Smooth muscle cell (in vitro differentiated cells): ENCODE results near the gene SMOC1. TPM values are rescaled to one million over a fixed set of nuclear protein-coding genes. Genes with fewer than 3 reads are reported as not detected.

ENCODE experiments used
- DNase-seq: peaks from one replicate; lab custom pipeline; 2025; ENCODE audit not compliant: unreplicated experiment; lab: John Stamatoyannopoulos, UW
- H2AFZ ChIP-seq: fragments of 200-600 bp; sonication (generic); 2 replicates; pipeline ENCODE4 v1.6.0; 2016; ENCODE audit warnings: antibody characterized with exemption, low read depth, mild to moderate bottlenecking
- H3F3A ChIP-seq: fragments of 200-600 bp; sonication (generic); 2 replicates; pipeline ENCODE4 v1.6.0; 2017; ENCODE audit warnings: antibody characterized with exemption, low read depth
- H3K27ac ChIP-seq: fragments of 200-600 bp; sonication (generic); 2 replicates; pipeline ENCODE4 v1.5.1; 2016; ENCODE audit warnings: low read depth, mild to moderate bottlenecking
- H3K27me3 ChIP-seq: fragments of 200-600 bp; sonication (generic); 2 replicates; pipeline ENCODE4 v1.6.1; 2016; ENCODE audit warnings: low read depth, mild to moderate bottlenecking
- H3K36me3 ChIP-seq: fragments of 200-600 bp; sonication (generic); 2 replicates; pipeline ENCODE4 v1.5.1; 2016; ENCODE audit warnings: low read depth
- H3K4me1 ChIP-seq: fragments of 200-600 bp; sonication (generic); 2 replicates; pipeline ENCODE4 v1.5.1; 2016; ENCODE audit warnings: low read depth
- H3K4me2 ChIP-seq: fragments of 200-600 bp; sonication (generic); 2 replicates; pipeline ENCODE4 v1.6.0; 2016; ENCODE audit warnings: mild to moderate bottlenecking
- H3K4me3 ChIP-seq: fragments of 200-600 bp; sonication (generic); 2 replicates; pipeline ENCODE4 v1.5.1; 2016; ENCODE audit warnings: mild to moderate bottlenecking
- H3K79me2 ChIP-seq: fragments of 200-600 bp; sonication (generic); 2 replicates; pipeline ENCODE4 v1.6.0; 2016; ENCODE audit warnings: low read depth, mild to moderate bottlenecking
- H3K9ac ChIP-seq: fragments of 200-600 bp; sonication (generic); 2 replicates; pipeline ENCODE4 v1.6.0; 2016; ENCODE audit warnings: low read depth
- H3K9me3 ChIP-seq: fragments of 200-600 bp; sonication (generic); replicated peaks from 2 replicates; pipeline ENCODE4 v1.5.1; 2016; ENCODE audit warnings: low read depth
- H4K20me1 ChIP-seq: fragments of 200-600 bp; sonication (generic); 2 replicates; pipeline ENCODE4 v1.6.0; 2016; ENCODE audit warnings: low read depth
- WGBS: methylation state at CpG from one replicate; pipeline ENCODE4 v1.1.7; 2016; ENCODE audit warnings: low lambda C conversion rate; 5-methylcytosine and 5-hydroxymethylcytosine counted together
- polyA plus RNA-seq: library from polyadenylated mRNA; unstranded; fragments of >200 nt; fragmentation: Nextera tagmentation; extraction: Ambion mirVana; gene quantifications from 2 replicates; pipeline ENCODE4 v1.2.1, GENCODE V29; 2016
- total RNA-seq: library from RNA; depleted of rRNA; stranded (reverse); fragments of >200 nt; gene quantifications from 2 replicates; pipeline ENCODE4 v1.2.3, GENCODE V29; 2014
- TF ChIP-seq, protein P1 (sequence below): fragments of 200-600 bp; sonication (generic); IDR thresholded peaks from 2 replicates; pipeline ENCODE4 v1.5.1; 2017; ENCODE audit warnings: borderline replicate concordance, mild to moderate bottlenecking, antibody characterized with exemption; ENCODE audit not compliant: insufficient read depth, poor library complexity, severe bottlenecking

SMOC1 gene
- total and polyA plus RNA-seq, 2 experiments from 2014 or later: 1.6 to 6.3 TPM

DNA sequence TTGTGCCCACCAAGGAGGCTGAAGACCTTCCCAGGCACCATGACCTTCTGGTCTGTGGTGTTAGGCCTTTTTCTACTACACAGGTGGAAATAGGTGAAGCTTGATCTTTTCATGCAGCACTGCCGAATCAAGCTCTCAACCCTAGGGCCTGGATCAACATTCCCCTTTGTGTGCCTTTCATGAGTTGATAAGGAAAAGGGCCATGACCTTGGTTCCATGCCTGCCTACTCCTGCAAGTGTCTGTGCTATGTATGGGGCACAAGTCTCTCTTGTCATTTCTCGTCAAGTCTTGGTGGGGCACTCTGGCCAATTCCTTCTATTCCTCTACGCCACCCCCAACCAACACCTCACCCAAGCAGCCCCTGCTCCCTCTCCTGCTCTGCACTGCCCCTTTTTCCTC lies 155.0 kb downstream of the SMOC1 start:
- Histone ChIP-seq H4K20me1 (no peaks in the 10 kb centered on the region), H3K27ac (no peak overlapping the region), H3K36me3 (no peaks in the 10 kb centered on the region), H3K4me3 (no peak overlapping the region), H3F3A (no peaks in the 10 kb centered on the region), H3K79me2 (no peaks in the 10 kb centered on the region), H3K4me2 (no peak overlapping the region), H3K9me3 (no peaks in the 10 kb centered on the region), H3K4me1 (peaks cover 7% of the 10 kb centered on the region), H2AFZ (no peak overlapping the region), H3K27me3 (peaks cover 7% of the 10 kb centered on the region), H3K9ac (no peak overlapping the region)
- 93% methylated on average over 3 of the region's 3 CpGs for WGBS
- no peak for DNase-seq
- TF ChIP-seq, protein P1, sequence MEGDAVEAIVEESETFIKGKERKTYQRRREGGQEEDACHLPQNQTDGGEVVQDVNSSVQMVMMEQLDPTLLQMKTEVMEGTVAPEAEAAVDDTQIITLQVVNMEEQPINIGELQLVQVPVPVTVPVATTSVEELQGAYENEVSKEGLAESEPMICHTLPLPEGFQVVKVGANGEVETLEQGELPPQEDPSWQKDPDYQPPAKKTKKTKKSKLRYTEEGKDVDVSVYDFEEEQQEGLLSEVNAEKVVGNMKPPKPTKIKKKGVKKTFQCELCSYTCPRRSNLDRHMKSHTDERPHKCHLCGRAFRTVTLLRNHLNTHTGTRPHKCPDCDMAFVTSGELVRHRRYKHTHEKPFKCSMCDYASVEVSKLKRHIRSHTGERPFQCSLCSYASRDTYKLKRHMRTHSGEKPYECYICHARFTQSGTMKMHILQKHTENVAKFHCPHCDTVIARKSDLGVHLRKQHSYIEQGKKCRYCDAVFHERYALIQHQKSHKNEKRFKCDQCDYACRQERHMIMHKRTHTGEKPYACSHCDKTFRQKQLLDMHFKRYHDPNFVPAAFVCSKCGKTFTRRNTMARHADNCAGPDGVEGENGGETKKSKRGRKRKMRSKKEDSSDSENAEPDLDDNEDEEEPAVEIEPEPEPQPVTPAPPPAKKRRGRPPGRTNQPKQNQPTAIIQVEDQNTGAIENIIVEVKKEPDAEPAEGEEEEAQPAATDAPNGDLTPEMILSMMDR: no peak

DNA sequence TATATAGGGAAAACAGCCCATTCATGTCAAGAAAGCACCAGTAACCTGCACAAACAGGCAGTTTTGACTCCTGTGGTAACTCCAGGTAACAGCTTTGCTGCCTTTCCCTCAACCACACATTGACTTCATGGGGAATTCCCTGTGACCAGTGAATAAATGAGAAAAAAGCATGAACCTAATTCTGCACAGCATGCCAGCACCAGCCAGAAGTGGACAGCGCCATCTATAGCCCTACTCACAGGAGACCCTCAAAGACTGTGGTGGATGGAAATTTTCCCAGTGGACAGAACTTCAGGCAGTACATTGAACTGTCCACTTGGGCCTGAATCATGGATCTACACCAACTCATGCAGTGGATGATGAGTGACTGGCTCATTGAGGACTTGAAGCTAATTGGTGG lies 157.4 kb downstream of the SMOC1 start:
- Histone ChIP-seq H3K9ac (no peak overlapping the region), H3K36me3 (no peaks in the 10 kb centered on the region), H3F3A (no peaks in the 10 kb centered on the region), H3K27ac (no peak overlapping the region), H2AFZ (no peak overlapping the region), H3K4me2 (no peak overlapping the region), H3K27me3 (peaks cover 22% of the 10 kb centered on the region), H3K9me3 (no peaks in the 10 kb centered on the region), H3K79me2 (no peaks in the 10 kb centered on the region), H3K4me3 (no peak overlapping the region), H3K4me1 (peaks cover 7% of the 10 kb centered on the region), H4K20me1 (no peaks in the 10 kb centered on the region)
- WGBS: 69% methylated on average over 1 of the region's 1 CpG
- TF ChIP-seq, protein P1: no peak
- no peak for DNase-seq

DNA sequence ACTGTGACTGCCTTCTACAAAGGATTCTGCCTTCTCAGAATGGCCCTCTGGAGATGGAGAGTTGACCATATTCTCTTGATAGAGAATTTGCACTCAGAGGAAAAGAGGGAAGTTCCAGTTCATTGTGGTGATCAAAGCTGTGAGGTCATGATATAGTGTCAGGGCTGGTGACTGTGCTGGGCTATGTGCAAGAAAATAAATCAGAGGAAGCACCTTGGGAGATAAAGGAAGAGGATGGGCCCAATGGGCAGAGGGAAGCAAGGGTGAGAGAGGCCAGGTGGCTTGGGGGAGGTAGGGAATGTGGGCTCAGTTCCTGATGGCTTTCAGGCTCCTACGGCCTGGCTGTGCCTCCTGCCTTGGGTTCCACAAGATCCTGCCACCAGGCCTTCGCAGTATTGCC lies 163.8 kb downstream of the SMOC1 start:
- DNase-seq: no peak
- Histone ChIP-seq H3K9me3 (no peaks in the 10 kb centered on the region), H4K20me1 (no peaks in the 10 kb centered on the region), H3K4me2 (no peak overlapping the region), H3K4me1 (no peaks in the 10 kb centered on the region), H3K27me3 (peaks cover 36% of the 10 kb centered on the region), H3K9ac (no peak overlapping the region), H3K4me3 (no peak overlapping the region), H3K36me3 (no peaks in the 10 kb centered on the region), H3F3A (no peaks in the 10 kb centered on the region), H3K27ac (no peak overlapping the region), H3K79me2 (no peaks in the 10 kb centered on the region), H2AFZ (no peak overlapping the region)
- 87% methylated on average over 2 of the region's 2 CpGs for WGBS
- TF ChIP-seq, protein P1: no peak

DNA sequence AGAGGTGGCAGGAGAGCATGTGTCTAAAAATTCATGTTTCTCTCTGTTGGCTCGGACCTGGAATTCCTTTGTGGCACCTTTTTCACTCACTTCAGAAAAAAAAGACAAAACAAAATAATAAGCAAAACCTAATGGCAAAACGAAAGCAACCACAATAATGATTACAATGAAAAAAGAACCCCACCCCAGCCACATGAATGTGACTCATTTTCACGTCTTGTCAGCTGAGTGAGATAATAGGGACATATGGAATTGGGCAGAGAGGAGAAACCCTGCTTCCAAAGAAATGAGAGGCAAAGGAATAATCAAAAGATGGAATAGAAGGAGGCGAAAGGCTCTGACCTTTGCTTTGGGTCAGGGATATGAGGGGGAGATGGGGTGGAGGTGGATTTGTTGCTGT lies 166.1 kb downstream of the SMOC1 start:
- Histone ChIP-seq H3K27me3 (peaks cover 27% of the 10 kb centered on the region), H2AFZ (no peak overlapping the region), H3K4me2 (no peak overlapping the region), H3K4me3 (no peak overlapping the region), H3F3A (no peaks in the 10 kb centered on the region), H3K27ac (no peak overlapping the region), H4K20me1 (no peaks in the 10 kb centered on the region), H3K9me3 (no peaks in the 10 kb centered on the region), H3K79me2 (no peaks in the 10 kb centered on the region), H3K9ac (no peak overlapping the region), H3K4me1 (no peaks in the 10 kb centered on the region), H3K36me3 (no peaks in the 10 kb centered on the region)
- no peak for DNase-seq
- 81% methylated on average over 4 of the region's 4 CpGs for WGBS
- TF ChIP-seq, protein P1: no peak
